GM10847 (cell line): ENCODE results near the gene XRCC4.

Experiments used
- POLR2A ChIP-seq: IDR thresholded peaks from 2 replicates; pipeline ENCODE4 v1.6.1; 2011; ENCODE audit not compliant: insufficient read length; ENCODE audit errors: extremely low read depth

Gene XRCC4

DNA sequence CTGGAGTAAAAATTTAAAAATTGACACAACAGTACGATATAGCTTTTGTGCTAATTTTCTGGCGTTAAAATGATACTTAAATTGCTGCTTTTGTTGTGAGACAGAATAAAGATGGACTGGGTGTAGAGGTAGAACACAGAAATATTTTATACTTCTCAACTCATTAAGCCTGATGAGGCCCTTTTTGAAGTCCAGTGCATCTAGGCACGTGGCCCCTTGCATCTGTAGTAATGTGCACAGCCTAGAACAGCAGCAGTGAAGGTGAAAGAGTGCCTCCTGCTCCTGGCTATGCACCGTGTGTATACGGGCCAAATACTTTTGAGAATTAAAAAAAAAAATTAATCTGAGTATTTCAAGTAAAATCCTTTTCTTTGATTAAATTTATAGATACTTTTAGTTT is 115.6 kb downstream of the XRCC4 start:
- TF ChIP-seq POLR2A, result no peak

GRCh38 chr5:83197326-83197967 is 120.1 kb downstream of the XRCC4 start:
- TF ChIP-seq POLR2A, result no peak

- no peak for TF ChIP-seq POLR2A
Observed at GRCh38 chr5:83199126-83199525, 121.8 kb downstream of the XRCC4 start.

- TF ChIP-seq POLR2A, result no peak
Observed at GRCh38 chr5:83204651-83205050, 127.3 kb downstream of the XRCC4 start.

GRCh38 chr5:83209963-83210362 is 132.6 kb downstream of the XRCC4 start:
- no peak for TF ChIP-seq POLR2A

GRCh38 chr5:83219077-83219476 is 141.7 kb downstream of the XRCC4 start:
- TF ChIP-seq POLR2A, result no peak

DNA sequence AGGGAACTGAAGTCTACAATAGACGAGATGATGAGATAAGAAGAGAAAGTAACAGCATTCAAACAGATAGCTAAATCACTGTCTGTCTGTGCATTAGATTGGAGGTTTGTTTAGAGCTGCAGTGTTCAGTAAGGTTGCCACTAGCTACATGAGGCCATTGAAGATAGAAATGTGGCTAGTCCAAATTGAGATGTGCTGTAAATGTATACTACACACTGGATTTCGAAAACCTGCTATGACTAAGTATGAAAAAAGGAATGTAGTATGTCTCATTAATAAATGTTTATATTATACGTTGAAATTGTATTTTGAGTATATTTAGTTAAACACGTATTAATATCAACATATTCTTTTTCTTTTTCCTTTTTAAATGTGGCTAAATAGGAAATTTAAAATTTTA is 142.1 kb downstream of the XRCC4 start:
- TF ChIP-seq POLR2A, result no peak

DNA sequence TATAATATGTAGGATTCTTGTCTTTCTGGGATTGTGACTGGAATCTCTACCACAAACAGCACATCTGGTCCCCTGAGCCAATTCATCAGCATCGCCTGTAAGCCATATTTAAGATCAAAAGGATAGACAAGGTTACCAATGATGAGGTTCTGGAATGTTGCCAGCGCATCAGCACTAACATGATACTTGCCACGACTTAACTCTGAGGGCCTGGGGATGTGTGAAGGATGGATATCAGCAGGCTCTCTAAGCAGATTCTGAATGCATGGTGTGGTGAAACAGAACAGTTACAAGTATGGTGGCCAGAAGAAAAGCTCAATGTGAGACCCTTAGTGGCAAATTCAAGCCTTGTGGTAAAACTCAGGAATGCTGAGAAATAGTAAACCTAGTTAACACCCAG is 143.0 kb downstream of the XRCC4 start:
- no peak for TF ChIP-seq POLR2A

GRCh38 chr5:83222906-83223305 is 145.6 kb downstream of the XRCC4 start:
- TF ChIP-seq POLR2A, result no peak

GRCh38 chr5:83227611-83228010 is 150.3 kb downstream of the XRCC4 start:
- no peak for TF ChIP-seq POLR2A

DNA sequence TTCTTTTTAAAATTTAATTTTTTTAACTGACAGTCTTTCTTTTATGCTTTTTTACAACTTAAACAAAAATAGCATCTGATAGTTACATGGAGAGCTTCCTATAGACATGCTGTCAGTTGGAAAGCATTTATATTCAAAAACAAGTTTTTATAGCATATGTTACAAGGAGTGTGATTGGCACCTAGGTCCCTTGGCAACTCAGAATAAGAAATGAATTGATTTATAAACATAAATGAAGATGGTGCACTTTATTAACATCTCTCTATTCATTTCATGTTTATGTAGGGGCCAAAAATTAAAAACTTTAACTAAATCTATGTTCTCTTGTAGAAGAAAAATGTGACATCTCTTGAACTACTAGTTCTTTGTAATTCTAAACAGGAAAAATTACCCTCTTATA is 153.2 kb downstream of the XRCC4 start:
- no peak for TF ChIP-seq POLR2A

- no peak for TF ChIP-seq POLR2A
Observed at GRCh38 chr5:83244516-83244915, 167.2 kb downstream of the XRCC4 start.

- TF ChIP-seq POLR2A, result no peak
Observed at GRCh38 chr5:83245037-83245436, 167.7 kb downstream of the XRCC4 start.

- TF ChIP-seq POLR2A, result no peak
Observed at GRCh38 chr5:83246071-83246470, 168.7 kb downstream of the XRCC4 start.

DNA sequence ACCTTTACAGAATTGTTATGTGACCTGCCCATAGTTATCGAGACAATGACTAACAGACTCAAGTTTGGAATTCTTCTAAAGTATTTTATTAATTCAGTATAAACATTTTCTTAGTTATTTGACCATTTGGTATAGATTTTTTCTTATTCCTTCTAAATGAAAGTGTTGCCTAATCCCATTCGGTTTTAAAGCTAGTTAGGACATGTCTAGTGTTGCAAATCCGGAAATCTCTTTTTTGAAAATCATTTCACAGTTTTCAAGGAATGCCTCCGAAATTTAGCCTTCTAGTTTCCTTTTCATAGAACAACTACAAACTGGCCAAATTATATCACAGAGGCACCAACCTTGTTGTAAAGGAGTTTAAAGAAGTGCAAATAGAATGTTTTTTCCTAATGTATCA is 171.8 kb downstream of the XRCC4 start:
- no peak for TF ChIP-seq POLR2A

GRCh38 chr5:83251849-83252248 is 174.5 kb downstream of the XRCC4 start:
- TF ChIP-seq POLR2A, result no peak

DNA sequence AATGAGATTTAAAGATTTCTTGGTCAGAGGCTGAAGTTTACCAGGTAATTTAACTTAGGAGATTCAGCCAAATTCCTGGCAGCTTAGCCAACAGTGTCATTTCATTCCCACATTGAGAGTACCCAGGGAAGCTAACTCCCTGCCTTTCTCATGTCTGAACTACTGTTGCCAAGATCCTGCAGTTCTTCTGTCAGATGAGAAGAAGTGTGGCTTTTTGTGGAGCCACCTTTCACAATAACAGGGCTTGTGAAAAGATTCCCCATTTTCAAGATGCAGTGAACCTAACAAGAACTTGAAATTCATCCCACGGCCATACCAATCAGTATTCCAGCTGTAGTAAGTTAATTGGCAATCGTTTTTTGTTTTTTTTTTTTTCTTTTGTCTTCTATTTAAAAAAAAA is 176.4 kb downstream of the XRCC4 start:
- no peak for TF ChIP-seq POLR2A

GRCh38 chr5:83255268-83255667 is 177.9 kb downstream of the XRCC4 start:
- no peak for TF ChIP-seq POLR2A

GRCh38 chr5:83256091-83256780 is 178.9 kb downstream of the XRCC4 start:
- no peak for TF ChIP-seq POLR2A
